GM19467 (cell line): Measurements from ENCODE around the gene LDB2.

Source experiments
- ATAC-seq: cut with Tn5 transposase; IDR thresholded peaks from one replicate; pipeline ENCODE4 v1.9.1; 2021; ENCODE audit warnings: mild to moderate bottlenecking, moderate library complexity; ENCODE audit not compliant: unreplicated experiment

LDB2 gene

GRCh38 chr4:16608611-16609125 is 289.8 kb downstream of the LDB2 start:
- no peak for ATAC-seq

- no peak for ATAC-seq
These were observed 290.3 kb downstream of the LDB2 start for GRCh38 chr4:16608123-16608522.

GRCh38 chr4:16607241-16608066 is 291.0 kb downstream of the LDB2 start:
- ATAC-seq, result no peak

- no peak for ATAC-seq
These were observed 291.8 kb downstream of the LDB2 start for GRCh38 chr4:16606691-16607090.

- no peak for ATAC-seq
These were observed 295.3 kb downstream of the LDB2 start for GRCh38 chr4:16603178-16603577.

GRCh38 chr4:16598597-16599206 is 299.7 kb downstream of the LDB2 start:
- no peak for ATAC-seq

GRCh38 chr4:16597845-16598596 is 300.4 kb downstream of the LDB2 start:
- ATAC-seq, result no peak

GRCh38 chr4:16597443-16597842 is 301.0 kb downstream of the LDB2 start:
- no peak for ATAC-seq

GRCh38 chr4:16596267-16596666 is 302.2 kb downstream of the LDB2 start:
- ATAC-seq, result no peak

GRCh38 chr4:16594128-16594527 is 304.3 kb downstream of the LDB2 start:
- ATAC-seq, result no peak

- no peak for ATAC-seq
These were observed 305.1 kb downstream of the LDB2 start for GRCh38 chr4:16593386-16593785.

- no peak for ATAC-seq
These were observed 307.1 kb downstream of the LDB2 start for GRCh38 chr4:16591272-16591826.

GRCh38 chr4:16590797-16591196 is 307.6 kb downstream of the LDB2 start:
- no peak for ATAC-seq

GRCh38 chr4:16588651-16589050 is 309.8 kb downstream of the LDB2 start:
- ATAC-seq, result no peak

- ATAC-seq, result no peak
These were observed 310.3 kb downstream of the LDB2 start for GRCh38 chr4:16588149-16588548.

- ATAC-seq, result no peak
These were observed 313.4 kb downstream of the LDB2 start for GRCh38 chr4:16585053-16585452.

- ATAC-seq, result no peak
These were observed 314.7 kb downstream of the LDB2 start for GRCh38 chr4:16583764-16584163.

GRCh38 chr4:16582526-16582925 is 315.9 kb downstream of the LDB2 start:
- ATAC-seq, result no peak

GRCh38 chr4:16582036-16582435 is 316.4 kb downstream of the LDB2 start:
- ATAC-seq, result no peak

GRCh38 chr4:16581117-16581516 is 317.3 kb downstream of the LDB2 start:
- no peak for ATAC-seq

GRCh38 chr4:16580514-16580913 is 317.9 kb downstream of the LDB2 start:
- no peak for ATAC-seq
